Spleen (tissue), 7 donors: Measurements from ENCODE around the gene DLEC1.
"Not testable (repeated sequence)": the region's sequence is repeated elsewhere in the genome, so short reads cannot be mapped to it uniquely, and the experiment has no call there.

ENCODE experiments used
- POLR2A ChIP-seq, 3 donors: fragments of 450-650 bp; IDR thresholded peaks; one replicate each; pipeline ENCODE4 v1.5.1; 2017; ENCODE audit warnings: antibody characterized with exemption in 3 of 3, mild to moderate bottlenecking in 1 of 3
- POLR2AphosphoS5 ChIP-seq, 3 donors: sonication (generic); formaldehyde crosslinking; IDR thresholded peaks; one replicate each; pipeline ENCODE4 v1.5.1; 2017; ENCODE audit warnings: antibody characterized with exemption in 3 of 3
- TF ChIP-seq, protein P1 (sequence below), 11 experiments: fragments of 200-600 bp in 7 of 11; fragments of 450-650 bp in 4 of 11; sonication (generic) in 4 of 11; IDR thresholded peaks in 8 of 11; conservative IDR thresholded peaks in 3 of 11; 1 replicate in 7 of 11; 2 replicates in 4 of 11; pipeline versions ENCODE4 v1.4.0 to v1.8.0; 2016 to 2021; ENCODE audit warnings: antibody characterized with exemption in 11 of 11, inconsistent platforms in 4 of 11, mild to moderate bottlenecking in 1 of 11
- donor health status: DM: no; HTN: no; CAD: no; lungs with moderate emphysema.
- donor health status: DM: no; HTN: no; CAD: no.
- donor health status: DM: no; HTN: no; CAD: no.

DNA sequence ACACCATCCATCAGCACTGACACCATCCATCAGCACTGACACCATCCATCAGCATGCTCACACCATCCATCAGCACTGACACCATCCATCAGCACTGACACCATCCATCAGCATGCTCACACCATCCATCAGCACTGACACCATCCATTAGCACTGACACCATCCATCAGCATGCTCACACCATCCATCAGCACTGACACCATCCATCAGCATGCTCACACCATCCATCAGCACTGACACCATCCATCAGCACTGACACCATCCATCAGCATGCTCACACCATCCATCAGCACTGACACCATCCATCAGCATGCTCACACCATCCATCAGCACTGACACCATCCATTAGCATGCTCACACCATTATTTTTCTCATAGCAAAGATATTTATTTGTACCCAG, 48.3 kb downstream of the DLEC1 start:
- TF ChIP-seq POLR2A, POLR2AphosphoS5 (IDR thresholded peaks at IDR 0.05): not testable (repeated sequence)
- TF ChIP-seq, protein P1, sequence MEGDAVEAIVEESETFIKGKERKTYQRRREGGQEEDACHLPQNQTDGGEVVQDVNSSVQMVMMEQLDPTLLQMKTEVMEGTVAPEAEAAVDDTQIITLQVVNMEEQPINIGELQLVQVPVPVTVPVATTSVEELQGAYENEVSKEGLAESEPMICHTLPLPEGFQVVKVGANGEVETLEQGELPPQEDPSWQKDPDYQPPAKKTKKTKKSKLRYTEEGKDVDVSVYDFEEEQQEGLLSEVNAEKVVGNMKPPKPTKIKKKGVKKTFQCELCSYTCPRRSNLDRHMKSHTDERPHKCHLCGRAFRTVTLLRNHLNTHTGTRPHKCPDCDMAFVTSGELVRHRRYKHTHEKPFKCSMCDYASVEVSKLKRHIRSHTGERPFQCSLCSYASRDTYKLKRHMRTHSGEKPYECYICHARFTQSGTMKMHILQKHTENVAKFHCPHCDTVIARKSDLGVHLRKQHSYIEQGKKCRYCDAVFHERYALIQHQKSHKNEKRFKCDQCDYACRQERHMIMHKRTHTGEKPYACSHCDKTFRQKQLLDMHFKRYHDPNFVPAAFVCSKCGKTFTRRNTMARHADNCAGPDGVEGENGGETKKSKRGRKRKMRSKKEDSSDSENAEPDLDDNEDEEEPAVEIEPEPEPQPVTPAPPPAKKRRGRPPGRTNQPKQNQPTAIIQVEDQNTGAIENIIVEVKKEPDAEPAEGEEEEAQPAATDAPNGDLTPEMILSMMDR (IDR thresholded peaks at IDR 0.05 in 8 of 11, conservative IDR thresholded peaks at IDR 0.05 in 3 of 11) = not testable (repeated sequence)
